22Rv1 (cell line): ENCODE data around the gene CBR1.

Experiments used
- CTCF ChIP-seq: fragments of 450-650 bp; IDR thresholded peaks from 2 replicates; pipeline ENCODE4 v1.5.1; 2017; ENCODE audit warnings: mild to moderate bottlenecking
- ZFX ChIP-seq: fragments of 450-650 bp; IDR thresholded peaks from 2 replicates; pipeline ENCODE4 v1.6.1; 2017; ENCODE audit warnings: antibody characterized with exemption, borderline replicate concordance

- no peak for TF ChIP-seq CTCF
- TF ChIP-seq ZFX = no peak
Measured at GRCh38 chr21:36039861-36040260, 30.0 kb upstream of the CBR1 start.
